ENCODE results near the gene CYYR1.

The CYYR1 gene

GRCh38 chr21:26583769-26584168 lies 10.7 kb upstream of the CYYR1 start:
- no peak overlapping the region for H3K27ac ChIP-seq (ENCODE audit: low read depth, low read length)
- no peaks in the 10 kb centered on the region; the same call in 1 of the 2 replicates for H3K36me3 ChIP-seq (ENCODE audit: insufficient read depth, low read length)
- peaks cover 9% of the 10 kb centered on the region for H3K4me1 ChIP-seq (ENCODE audit: insufficient read depth, low read length)
- 88% methylated on average over 1 of the region's 3 CpGs for WGBS
- H3K27me3 ChIP-seq (ENCODE audit: insufficient read depth, low read length), result no peaks in the 10 kb centered on the region
- H3K9me3 ChIP-seq (ENCODE audit: insufficient read depth, low read depth, low read length), result peaks cover 11% of the 10 kb centered on the region
- H3K9ac ChIP-seq (ENCODE audit: low read depth, low read length), result no peak overlapping the region
- H3K4me3 ChIP-seq (ENCODE audit: low read length), result no peak overlapping the region

DNA sequence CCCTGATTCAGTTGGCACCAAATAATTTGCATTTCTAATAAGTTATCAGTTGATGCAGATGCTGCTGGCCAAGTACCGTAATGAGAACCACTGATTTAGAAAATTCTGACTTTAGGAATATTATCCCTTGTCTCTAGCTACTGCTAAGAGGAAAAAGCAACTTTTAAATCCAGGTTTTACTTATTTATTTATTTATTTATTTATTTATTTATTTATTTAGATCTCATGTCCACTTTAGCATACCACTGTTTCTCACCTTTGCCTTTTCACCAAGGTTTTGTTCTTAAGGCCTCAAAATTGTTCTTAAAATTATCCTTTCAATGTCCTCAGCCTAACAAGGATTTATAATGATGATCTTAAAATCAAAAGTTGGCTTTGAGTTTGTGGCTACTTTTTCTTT lies 8.7 kb upstream of the CYYR1 start:
- Histone ChIP-seq H3K27ac (ENCODE audit: low read depth, low read length) (no peak overlapping the region), H3K4me3 (ENCODE audit: low read length) (no peak overlapping the region), H3K4me1 (ENCODE audit: insufficient read depth, low read length) (peaks cover 9% of the 10 kb centered on the region), H3K9ac (ENCODE audit: low read depth, low read length) (no peak overlapping the region), H3K36me3 (ENCODE audit: insufficient read depth, low read length) (no peaks in the 10 kb centered on the region; the same call in 1 of the 2 replicates), H3K27me3 (ENCODE audit: insufficient read depth, low read length) (no peaks in the 10 kb centered on the region), H3K9me3 (ENCODE audit: insufficient read depth, low read depth, low read length) (peaks cover 11% of the 10 kb centered on the region)
- WGBS, result 100% methylated on average over 1 of the region's 1 CpG

- Histone ChIP-seq H3K4me3 (ENCODE audit: low read length) (peak overlapping the region; percentile 77), H3K4me1 (ENCODE audit: insufficient read depth, low read length) (peaks cover 10% of the 10 kb centered on the region; the same call in 1 of the 2 replicates), H3K9ac (ENCODE audit: low read depth, low read length) (peak overlapping the region; percentile 92), H3K27ac (ENCODE audit: low read depth, low read length) (peak overlapping the region; percentile 70; the same call in 1 of the 2 replicates), H3K9me3 (ENCODE audit: insufficient read depth, low read depth, low read length) (peaks cover 6% of the 10 kb centered on the region; the same call in 1 of the 2 replicates), H3K36me3 (ENCODE audit: insufficient read depth, low read length) (no peaks in the 10 kb centered on the region), H3K27me3 (ENCODE audit: insufficient read depth, low read length) (no peaks in the 10 kb centered on the region)
- under 1% methylated on average over 11 of the region's 11 CpGs for WGBS
Measured at GRCh38 chr21:26572076-26572701, 897 bp downstream of the CYYR1 start.

- Histone ChIP-seq H3K27ac (ENCODE audit: low read depth, low read length) (no peak overlapping the region), H3K4me3 (ENCODE audit: low read length) (no peak overlapping the region), H3K9me3 (ENCODE audit: insufficient read depth, low read depth, low read length) (peaks cover 6% of the 10 kb centered on the region; the same call in 1 of the 2 replicates), H3K4me1 (ENCODE audit: insufficient read depth, low read length) (peaks cover 10% of the 10 kb centered on the region; the same call in 1 of the 2 replicates), H3K36me3 (ENCODE audit: insufficient read depth, low read length) (peaks cover 10% of the 10 kb centered on the region), H3K9ac (ENCODE audit: low read depth, low read length) (no peak overlapping the region), H3K27me3 (ENCODE audit: insufficient read depth, low read length) (no peaks in the 10 kb centered on the region)
- WGBS, result 78% methylated on average over 3 of the region's 3 CpGs
Measured at GRCh38 chr21:26570203-26570602, 2.9 kb downstream of the CYYR1 start.

DNA sequence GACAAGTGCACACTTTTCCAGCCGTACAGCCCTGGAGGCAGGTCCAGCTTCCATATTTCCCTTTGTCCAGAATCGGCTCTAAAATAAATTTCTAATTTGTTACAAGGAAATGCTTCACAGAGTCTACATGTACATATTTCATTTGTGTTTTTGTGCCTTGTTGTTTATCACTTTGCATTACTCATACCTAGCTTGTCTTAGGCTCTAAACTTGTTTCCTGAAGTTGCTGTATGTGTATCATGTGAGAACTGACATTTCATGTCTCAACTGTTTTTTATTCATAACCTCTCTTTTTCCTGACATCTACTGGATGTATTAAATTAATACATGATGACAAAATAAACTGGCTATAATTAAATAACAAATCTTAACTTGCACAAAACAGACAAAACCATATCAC lies 7.5 kb downstream of the CYYR1 start:
- Histone ChIP-seq H3K36me3 (ENCODE audit: insufficient read depth, low read length) (peaks cover 43% of the 10 kb centered on the region), H3K27me3 (ENCODE audit: insufficient read depth, low read length) (no peaks in the 10 kb centered on the region), H3K4me1 (ENCODE audit: insufficient read depth, low read length) (no peaks in the 10 kb centered on the region), H3K27ac (ENCODE audit: low read depth, low read length) (no peak overlapping the region), H3K9ac (ENCODE audit: low read depth, low read length) (no peak overlapping the region), H3K9me3 (ENCODE audit: insufficient read depth, low read depth, low read length) (no peaks in the 10 kb centered on the region), H3K4me3 (ENCODE audit: low read length) (no peak overlapping the region)
- 97% methylated on average over 2 of the region's 2 CpGs for WGBS

- H3K27me3 ChIP-seq (ENCODE audit: insufficient read depth, low read length), result no peaks in the 10 kb centered on the region
- H3K4me3 ChIP-seq (ENCODE audit: low read length), result no peak overlapping the region
- H3K4me1 ChIP-seq (ENCODE audit: insufficient read depth, low read length), result no peaks in the 10 kb centered on the region
- H3K27ac ChIP-seq (ENCODE audit: low read depth, low read length), result no peak overlapping the region
- H3K9ac ChIP-seq (ENCODE audit: low read depth, low read length), result no peak overlapping the region
- H3K36me3 ChIP-seq (ENCODE audit: insufficient read depth, low read length), result peaks cover 48% of the 10 kb centered on the region
- WGBS, result 97% methylated on average over 6 of the region's 6 CpGs
- H3K9me3 ChIP-seq (ENCODE audit: insufficient read depth, low read depth, low read length), result no peaks in the 10 kb centered on the region
Measured at GRCh38 chr21:26565111-26565510, 8.0 kb downstream of the CYYR1 start.

GRCh38 chr21:26563856-26564503 lies 9.1 kb downstream of the CYYR1 start:
- Histone ChIP-seq H3K27me3 (ENCODE audit: insufficient read depth, low read length) (no peaks in the 10 kb centered on the region), H3K4me1 (ENCODE audit: insufficient read depth, low read length) (no peaks in the 10 kb centered on the region), H3K9ac (ENCODE audit: low read depth, low read length) (no peak overlapping the region), H3K36me3 (ENCODE audit: insufficient read depth, low read length) (peaks cover 59% of the 10 kb centered on the region), H3K4me3 (ENCODE audit: low read length) (no peak overlapping the region), H3K27ac (ENCODE audit: low read depth, low read length) (no peak overlapping the region), H3K9me3 (ENCODE audit: insufficient read depth, low read depth, low read length) (no peaks in the 10 kb centered on the region)
- WGBS, result 90% methylated on average over 2 of the region's 5 CpGs

DNA sequence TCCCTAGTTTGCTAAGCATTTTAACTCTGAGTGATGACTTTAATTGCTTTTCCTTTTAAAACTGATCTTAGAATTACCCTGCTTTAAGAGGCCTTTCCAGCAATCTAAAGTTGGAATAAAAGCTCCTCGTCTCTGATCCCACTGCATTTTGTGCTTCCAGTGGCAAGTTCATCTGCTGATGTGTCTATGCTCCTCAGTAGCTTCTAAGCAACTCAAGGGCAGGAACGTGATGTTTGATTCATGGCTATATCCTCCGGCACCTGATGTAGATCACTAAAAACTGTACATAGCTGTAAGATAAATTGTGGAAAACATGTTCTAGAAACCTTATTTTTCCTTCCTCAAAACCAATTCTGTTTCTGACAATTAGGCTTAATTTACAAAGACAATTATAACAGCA lies 12.5 kb downstream of the CYYR1 start:
- H3K27ac ChIP-seq (ENCODE audit: low read depth, low read length), result no peak overlapping the region
- H3K9me3 ChIP-seq (ENCODE audit: insufficient read depth, low read depth, low read length), result no peaks in the 10 kb centered on the region
- WGBS, result 96% methylated on average over 3 of the region's 3 CpGs
- peaks cover 60% of the 10 kb centered on the region for H3K36me3 ChIP-seq (ENCODE audit: insufficient read depth, low read length)
- no peaks in the 10 kb centered on the region for H3K4me1 ChIP-seq (ENCODE audit: insufficient read depth, low read length)
- no peaks in the 10 kb centered on the region for H3K27me3 ChIP-seq (ENCODE audit: insufficient read depth, low read length)
- no peak overlapping the region for H3K4me3 ChIP-seq (ENCODE audit: low read length)
- no peak overlapping the region for H3K9ac ChIP-seq (ENCODE audit: low read depth, low read length)

GRCh38 chr21:26559099-26559498 lies 14.0 kb downstream of the CYYR1 start:
- Histone ChIP-seq H3K36me3 (ENCODE audit: insufficient read depth, low read length) (peaks cover 46% of the 10 kb centered on the region), H3K27ac (ENCODE audit: low read depth, low read length) (no peak overlapping the region), H3K9me3 (ENCODE audit: insufficient read depth, low read depth, low read length) (no peaks in the 10 kb centered on the region), H3K4me3 (ENCODE audit: low read length) (no peak overlapping the region), H3K27me3 (ENCODE audit: insufficient read depth, low read length) (no peaks in the 10 kb centered on the region), H3K9ac (ENCODE audit: low read depth, low read length) (no peak overlapping the region), H3K4me1 (ENCODE audit: insufficient read depth, low read length) (no peaks in the 10 kb centered on the region)
- WGBS, result 98% methylated on average over 3 of the region's 5 CpGs

- Histone ChIP-seq H3K9ac (ENCODE audit: low read depth, low read length) (no peak overlapping the region), H3K9me3 (ENCODE audit: insufficient read depth, low read depth, low read length) (no peaks in the 10 kb centered on the region), H3K27ac (ENCODE audit: low read depth, low read length) (no peak overlapping the region), H3K4me3 (ENCODE audit: low read length) (no peak overlapping the region), H3K4me1 (ENCODE audit: insufficient read depth, low read length) (no peaks in the 10 kb centered on the region), H3K27me3 (ENCODE audit: insufficient read depth, low read length) (no peaks in the 10 kb centered on the region), H3K36me3 (ENCODE audit: insufficient read depth, low read length) (peaks cover 38% of the 10 kb centered on the region)
- WGBS, result 100% methylated on average over 2 of the region's 4 CpGs
Measured at GRCh38 chr21:26557106-26557505, 16.0 kb downstream of the CYYR1 start.

GRCh38 chr21:26555540-26556146 lies 17.4 kb downstream of the CYYR1 start:
- Histone ChIP-seq H3K4me1 (ENCODE audit: insufficient read depth, low read length) (no peaks in the 10 kb centered on the region), H3K9me3 (ENCODE audit: insufficient read depth, low read depth, low read length) (no peaks in the 10 kb centered on the region), H3K4me3 (ENCODE audit: low read length) (no peak overlapping the region), H3K9ac (ENCODE audit: low read depth, low read length) (no peak overlapping the region), H3K27me3 (ENCODE audit: insufficient read depth, low read length) (no peaks in the 10 kb centered on the region), H3K36me3 (ENCODE audit: insufficient read depth, low read length) (peaks cover 24% of the 10 kb centered on the region), H3K27ac (ENCODE audit: low read depth, low read length) (no peak overlapping the region)
- WGBS, result no CpG with 5 or more reads among the region's 1 CpG

Data from HUES64 (cell line).